ENCODE data around the gene RAB28.

- TF ChIP-seq CTCF (IDR thresholded peaks at IDR 0.05; ENCODE audit: insufficient read depth, low read length, poor library complexity, severe bottlenecking): no peak
- no peak for TF ChIP-seq EZH2phosphoT487 (conservative IDR thresholded peaks at IDR 0.05; ENCODE audit: low read length)
These were observed 31.1 kb downstream of the RAB28 start for GRCh38 chr4:13452927-13453579.
